Mucosa of stomach (tissue), 1 donor: Measurements from ENCODE around the gene CCDC174.

ENCODE experiments used
- H3K27me3 ChIP-seq: one replicate; pipeline ENCODE4 v1.7.0; 2013; ENCODE audit warnings: mild to moderate bottlenecking, low read length; ENCODE audit not compliant: control insufficient read depth, insufficient read depth
- H3K36me3 ChIP-seq: one replicate; pipeline ENCODE4 v1.7.0; 2013; ENCODE audit warnings: low read length; ENCODE audit not compliant: control insufficient read depth, insufficient read depth
- H3K4me1 ChIP-seq: one replicate; pipeline ENCODE4 v1.7.0; 2013; ENCODE audit warnings: mild to moderate bottlenecking, low read length; ENCODE audit not compliant: control insufficient read depth, insufficient read depth
- H3K4me3 ChIP-seq: one replicate; pipeline ENCODE4 v1.7.0; 2013; ENCODE audit warnings: low read length
- H3K9ac ChIP-seq: one replicate; pipeline ENCODE4 v1.7.0; 2013; ENCODE audit warnings: mild to moderate bottlenecking, low read length, moderate library complexity
- H3K9me3 ChIP-seq: one replicate; pipeline ENCODE4 v1.7.0; 2013; ENCODE audit warnings: mild to moderate bottlenecking, low read length, moderate library complexity; ENCODE audit not compliant: control insufficient read depth
- donor health status: Pancreatic carcinoma.

CCDC174 gene

DNA sequence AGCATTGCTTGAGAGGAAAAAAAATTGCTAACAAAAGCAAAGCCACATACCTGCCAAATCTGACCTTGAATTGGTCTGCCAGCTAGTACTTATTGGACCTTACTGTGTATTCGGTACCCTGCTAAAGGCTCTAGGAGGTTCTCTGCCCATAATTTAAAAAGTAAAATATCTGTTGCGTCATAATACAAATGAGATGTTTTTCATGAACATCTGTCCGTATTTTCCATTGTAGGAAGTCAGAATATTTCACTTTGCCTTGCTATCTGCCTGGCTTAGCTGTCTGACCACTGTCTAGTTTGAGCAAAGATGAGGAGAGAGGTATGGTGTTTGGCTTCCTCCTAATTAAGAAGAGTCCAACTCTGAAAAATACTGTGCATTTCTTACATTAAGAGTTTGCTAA lies 12.6 kb downstream of the CCDC174 start:
- no peaks in the 10 kb centered on the region for H3K27me3 ChIP-seq
- H3K9me3 ChIP-seq: no peaks in the 10 kb centered on the region
- no peaks in the 10 kb centered on the region for H3K4me1 ChIP-seq
- no peak overlapping the region for H3K4me3 ChIP-seq
- peaks cover 30% of the 10 kb centered on the region for H3K36me3 ChIP-seq
- no peak overlapping the region for H3K9ac ChIP-seq

DNA sequence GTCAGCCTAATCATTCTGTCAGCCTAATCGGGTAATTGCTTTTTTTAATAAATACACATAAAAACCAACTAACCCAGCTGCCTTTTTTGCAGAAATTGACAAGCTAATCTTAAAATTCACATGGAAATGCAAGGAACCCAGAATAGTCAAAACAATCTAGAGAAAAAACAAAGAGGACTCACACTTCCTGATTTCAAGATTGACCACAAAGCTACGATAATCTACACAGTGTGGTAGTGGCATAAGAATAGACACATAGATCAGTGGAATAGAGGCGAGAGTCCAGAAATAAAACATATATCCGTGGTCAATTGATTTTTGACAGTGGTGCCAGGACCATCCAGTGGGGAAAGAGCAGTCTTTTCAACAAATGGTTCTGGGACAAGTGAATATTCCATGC lies 21.0 kb downstream of the CCDC174 start:
- H3K4me1 ChIP-seq: no peaks in the 10 kb centered on the region
- no peak overlapping the region for H3K9ac ChIP-seq
- no peaks in the 10 kb centered on the region for H3K27me3 ChIP-seq
- H3K4me3 ChIP-seq: no peak overlapping the region
- H3K36me3 ChIP-seq: peaks cover 23% of the 10 kb centered on the region
- H3K9me3 ChIP-seq: no peaks in the 10 kb centered on the region

DNA sequence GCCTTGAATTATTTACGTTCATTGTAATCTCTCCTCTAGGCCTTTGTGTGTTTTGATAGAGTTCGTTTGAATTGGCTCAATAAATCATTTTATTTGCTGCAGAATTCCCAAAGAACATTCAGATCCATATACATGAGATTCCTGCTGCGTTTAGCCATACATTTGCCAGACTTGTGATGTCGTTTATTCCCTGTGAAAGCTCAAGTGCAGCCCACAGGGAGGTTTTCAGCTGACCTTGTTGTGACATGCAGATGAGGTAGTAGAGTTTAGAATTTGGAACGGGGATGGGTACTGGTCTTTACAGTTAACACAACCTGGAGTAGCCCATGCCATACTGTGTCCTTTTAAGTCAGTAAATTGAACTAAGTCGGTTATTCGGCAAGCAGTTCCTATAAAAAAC lies 23.3 kb downstream of the CCDC174 start, which contains the start of gene C3orf20:
Gene C3orf20, plus strand, starts transcription at position 301 of the 400 bp plus-strand sequence. CDS start 7,573 bp downstream, outside the sequence.
- Histone ChIP-seq H3K27me3 (no peaks in the 10 kb centered on the region), H3K4me1 (no peaks in the 10 kb centered on the region), H3K9me3 (no peaks in the 10 kb centered on the region), H3K4me3 (no peak within 1 kb of the TSS), H3K9ac (no peak within 1 kb of the TSS), H3K36me3 (peaks cover 12% of the 10 kb centered on the region)

DNA sequence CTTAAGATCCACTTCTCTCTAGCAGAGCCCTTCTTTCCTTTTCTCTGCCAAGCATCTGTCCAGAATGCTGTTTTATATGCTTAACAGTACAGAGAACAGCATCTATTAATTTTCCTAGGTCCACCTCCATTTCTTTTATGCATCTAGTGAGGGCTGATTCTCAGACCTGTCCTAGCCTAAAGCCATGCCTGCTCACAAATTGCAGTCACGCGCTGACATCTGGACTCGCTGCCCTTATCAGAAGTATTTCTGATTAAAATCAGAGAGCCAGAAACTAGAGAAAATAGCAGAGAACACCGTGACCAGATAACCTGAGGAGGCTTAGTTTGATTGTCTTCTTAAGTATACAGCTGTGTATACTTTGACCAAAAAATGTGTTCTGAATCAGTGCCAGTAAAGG lies 25.3 kb downstream of the CCDC174 start:
- H3K36me3 ChIP-seq: peaks cover 4% of the 10 kb centered on the region
- H3K4me1 ChIP-seq: no peaks in the 10 kb centered on the region
- H3K4me3 ChIP-seq: no peak overlapping the region
- H3K27me3 ChIP-seq: no peaks in the 10 kb centered on the region
- H3K9ac ChIP-seq: no peak overlapping the region
- H3K9me3 ChIP-seq: no peaks in the 10 kb centered on the region

DNA sequence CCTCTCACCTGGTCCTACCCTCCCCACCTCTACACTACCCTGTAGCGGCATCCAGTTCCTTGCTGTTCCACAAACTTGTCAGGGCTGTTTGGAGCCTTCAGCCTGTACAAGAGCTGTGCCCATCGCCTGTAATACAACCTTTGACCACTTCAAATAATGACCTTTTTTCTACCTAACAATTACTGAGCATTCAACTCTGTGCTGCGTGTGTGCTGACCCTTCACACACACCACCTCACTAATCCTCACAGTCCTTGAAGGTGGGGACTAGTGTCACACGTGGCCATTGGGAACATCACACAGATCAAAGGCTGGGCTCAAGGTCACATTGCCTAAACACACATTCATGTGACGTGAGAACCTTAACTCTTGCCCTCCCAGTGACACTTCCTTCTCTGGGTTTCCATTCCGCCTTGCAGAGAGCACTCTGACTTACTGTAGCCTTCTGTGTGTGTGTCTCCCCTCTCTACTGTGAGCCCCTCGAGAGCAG lies 26.5 kb downstream of the CCDC174 start:
- Histone ChIP-seq H3K36me3 (no peaks in the 10 kb centered on the region), H3K9ac (no peak overlapping the region), H3K4me1 (no peaks in the 10 kb centered on the region), H3K9me3 (no peaks in the 10 kb centered on the region), H3K4me3 (no peak overlapping the region), H3K27me3 (no peaks in the 10 kb centered on the region)

DNA sequence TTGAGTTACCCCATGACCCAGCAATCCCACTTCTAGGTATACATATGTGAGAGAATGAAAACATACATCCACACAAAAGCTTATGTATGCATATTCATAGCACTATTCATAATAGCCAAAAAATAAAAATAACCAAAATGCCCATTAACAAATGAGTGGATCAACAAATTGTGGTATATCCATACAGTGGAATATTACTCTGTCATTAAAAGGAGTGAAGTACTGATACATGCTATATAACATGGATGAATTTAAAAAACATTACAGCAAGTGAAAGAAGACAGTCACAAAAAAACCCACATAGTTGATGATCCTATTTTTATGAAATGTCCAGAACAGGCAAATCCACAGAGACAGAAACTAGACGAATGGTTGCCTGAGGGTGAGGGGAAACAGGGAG lies 28.6 kb downstream of the CCDC174 start:
- no peaks in the 10 kb centered on the region for H3K27me3 ChIP-seq
- H3K4me3 ChIP-seq: no peak overlapping the region
- H3K4me1 ChIP-seq: no peaks in the 10 kb centered on the region
- H3K36me3 ChIP-seq: no peaks in the 10 kb centered on the region
- no peaks in the 10 kb centered on the region for H3K9me3 ChIP-seq
- H3K9ac ChIP-seq: no peak overlapping the region

DNA sequence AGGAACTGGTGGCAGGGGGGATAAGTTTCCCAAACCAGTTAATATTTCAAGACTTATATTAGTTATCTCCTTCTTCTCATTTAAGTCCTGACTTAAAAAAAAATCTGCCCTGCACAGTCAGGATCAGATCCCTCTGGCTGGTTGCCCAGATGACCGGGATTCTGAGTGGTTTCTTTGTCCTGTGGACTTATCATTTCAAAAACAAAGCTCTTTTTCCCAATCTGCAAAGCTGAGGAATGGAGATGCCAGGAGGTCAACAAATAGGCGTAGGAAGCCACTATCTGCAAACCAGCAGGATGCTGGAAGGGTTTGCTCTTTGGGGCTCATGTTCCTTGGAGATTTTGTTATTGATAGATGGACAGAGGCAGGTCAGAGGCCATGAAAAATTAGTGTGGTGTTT lies 29.2 kb downstream of the CCDC174 start:
- no peaks in the 10 kb centered on the region for H3K36me3 ChIP-seq
- H3K9ac ChIP-seq: no peak overlapping the region
- no peaks in the 10 kb centered on the region for H3K4me1 ChIP-seq
- H3K9me3 ChIP-seq: no peaks in the 10 kb centered on the region
- no peak overlapping the region for H3K4me3 ChIP-seq
- H3K27me3 ChIP-seq: no peaks in the 10 kb centered on the region

DNA sequence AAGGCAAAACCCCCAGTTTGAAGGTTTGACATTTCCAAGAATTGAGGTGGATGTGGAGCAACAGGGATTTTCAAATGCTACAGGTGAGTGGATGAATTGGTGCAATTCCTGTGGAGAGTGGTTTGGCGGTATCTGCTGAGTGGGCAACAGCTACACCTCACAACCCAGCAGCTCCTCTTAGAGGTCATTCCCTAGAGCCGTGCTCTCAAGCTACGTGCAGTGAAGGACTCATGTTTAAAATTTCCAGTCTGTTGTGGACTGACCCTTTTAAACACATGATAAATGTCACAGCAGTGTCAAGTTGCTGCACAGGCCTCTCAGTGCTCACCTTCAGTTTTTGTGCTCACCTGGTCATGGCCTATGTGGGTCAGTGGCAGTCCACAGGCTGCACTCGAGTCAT lies 32.9 kb downstream of the CCDC174 start:
- H3K4me3 ChIP-seq: no peak overlapping the region
- H3K9me3 ChIP-seq: no peaks in the 10 kb centered on the region
- H3K27me3 ChIP-seq: no peaks in the 10 kb centered on the region
- H3K4me1 ChIP-seq: no peaks in the 10 kb centered on the region
- no peak overlapping the region for H3K9ac ChIP-seq
- no peaks in the 10 kb centered on the region for H3K36me3 ChIP-seq

DNA sequence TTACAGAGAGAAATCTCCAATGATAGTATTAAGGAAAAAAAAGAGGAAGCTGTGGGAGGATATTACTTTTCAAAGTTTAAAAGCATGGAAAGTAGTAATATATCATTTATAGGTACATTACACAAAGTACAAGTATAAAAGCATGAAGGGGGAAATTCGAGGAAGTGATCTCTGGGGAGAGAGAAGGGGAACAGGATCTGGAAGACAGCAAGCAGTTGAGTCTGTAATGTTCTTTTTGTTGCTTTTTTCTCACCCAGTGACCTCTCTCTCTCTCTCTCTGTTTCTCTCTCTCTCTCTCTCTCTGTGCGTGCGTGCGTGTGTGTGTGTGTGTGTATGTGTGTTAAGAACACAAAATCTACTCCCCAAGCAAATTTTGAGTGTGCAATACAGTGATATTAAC lies 33.6 kb downstream of the CCDC174 start:
- Histone ChIP-seq H3K4me3 (no peak overlapping the region), H3K9ac (no peak overlapping the region), H3K4me1 (no peaks in the 10 kb centered on the region), H3K36me3 (no peaks in the 10 kb centered on the region), H3K27me3 (no peaks in the 10 kb centered on the region), H3K9me3 (no peaks in the 10 kb centered on the region)

DNA sequence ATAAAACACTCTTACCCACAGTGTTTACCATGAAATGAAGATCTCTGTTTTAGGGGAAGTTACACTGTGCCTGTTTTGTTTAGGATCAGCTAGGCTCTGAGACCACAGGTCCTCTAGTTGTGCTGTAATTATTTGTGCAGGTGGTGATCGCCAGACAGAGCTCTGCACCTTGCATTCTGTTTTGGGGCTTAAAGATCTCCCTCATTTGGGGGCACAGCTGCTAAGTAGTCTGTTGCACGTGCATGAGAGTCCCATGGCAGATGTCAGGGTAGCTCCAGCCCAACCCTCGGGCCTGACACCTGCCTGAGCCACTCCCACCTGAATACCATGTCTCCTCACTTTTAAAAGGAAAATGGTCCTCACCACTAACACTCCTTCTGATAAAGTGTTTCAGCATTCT lies 35.8 kb downstream of the CCDC174 start:
- Histone ChIP-seq H3K9ac (no peak overlapping the region), H3K9me3 (no peaks in the 10 kb centered on the region), H3K4me3 (no peak overlapping the region), H3K4me1 (no peaks in the 10 kb centered on the region), H3K36me3 (no peaks in the 10 kb centered on the region), H3K27me3 (peaks cover 5% of the 10 kb centered on the region)

DNA sequence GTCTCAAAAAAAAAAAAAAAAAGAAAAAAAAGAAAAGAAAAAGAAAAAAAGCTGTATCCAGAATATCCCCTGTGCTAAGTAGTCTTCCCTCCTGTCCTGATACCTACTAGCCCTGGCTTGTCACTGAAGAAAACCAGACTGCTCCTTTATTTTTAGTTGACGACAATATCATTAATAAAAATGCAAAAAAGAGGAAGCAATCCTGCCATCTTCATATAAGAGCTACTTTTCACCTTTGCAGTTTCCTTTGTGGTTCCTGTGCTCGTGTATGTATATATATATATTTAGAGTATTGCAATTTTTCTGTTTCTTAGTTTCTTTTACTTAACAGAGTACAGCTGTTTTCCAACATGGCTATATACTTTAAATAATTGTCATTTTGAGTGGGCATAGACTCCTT lies 37.0 kb downstream of the CCDC174 start:
- H3K4me1 ChIP-seq: no peaks in the 10 kb centered on the region
- H3K36me3 ChIP-seq: no peaks in the 10 kb centered on the region

DNA sequence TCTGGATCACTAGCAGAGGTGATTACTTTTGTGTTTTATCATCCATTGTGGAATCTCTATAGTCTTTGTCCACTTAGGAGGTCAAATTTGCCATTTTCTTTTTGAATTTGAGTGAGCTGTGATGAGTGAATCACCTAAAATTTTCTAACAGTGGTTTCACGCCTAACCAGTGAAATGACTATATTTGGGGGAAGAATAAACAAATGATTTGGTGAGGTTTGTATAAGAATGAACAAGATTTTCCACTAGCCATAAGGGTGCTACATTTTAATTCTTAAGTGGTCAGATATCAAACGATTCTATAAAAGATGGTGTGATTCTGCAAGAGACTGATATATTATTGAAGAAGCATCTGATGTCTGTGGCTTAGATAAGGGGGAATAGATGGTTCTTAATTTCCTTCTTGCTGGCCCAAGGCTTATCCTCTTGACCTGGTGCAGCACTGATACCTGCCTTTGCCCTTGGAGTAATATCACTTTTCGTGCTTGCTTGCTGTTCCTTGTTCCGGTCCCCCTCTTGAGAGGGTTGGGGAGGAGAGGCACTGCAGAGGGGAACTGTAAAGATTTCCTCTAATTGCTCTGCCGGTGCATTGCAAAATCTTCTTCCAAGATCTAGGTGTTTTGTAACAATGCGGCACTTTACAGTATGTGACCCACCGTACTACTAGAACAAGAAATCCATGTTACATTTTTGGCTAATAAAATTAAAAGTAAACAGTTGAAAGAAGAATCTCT lies 37.9 kb downstream of the CCDC174 start:
- no peaks in the 10 kb centered on the region for H3K36me3 ChIP-seq
- no peak overlapping the region for H3K9ac ChIP-seq
- H3K4me1 ChIP-seq: no peaks in the 10 kb centered on the region
- peaks cover 5% of the 10 kb centered on the region for H3K27me3 ChIP-seq
- no peak overlapping the region for H3K4me3 ChIP-seq
- no peaks in the 10 kb centered on the region for H3K9me3 ChIP-seq

More for the DNA sequence above, 37.0 kb downstream of the CCDC174 start:
- Histone ChIP-seq H3K27me3 (peaks cover 5% of the 10 kb centered on the region), H3K9me3 (no peaks in the 10 kb centered on the region), H3K4me3 (no peak overlapping the region), H3K9ac (no peak overlapping the region)
